Mammary epithelial cell (primary cell): ENCODE measurements around the gene TMOD1.

Source experiments
- CTCF ChIP-seq, 2 donors: IDR thresholded peaks in 1 of 2; conservative IDR thresholded peaks in 1 of 2; 2 replicates each; pipeline ENCODE4 v1.5.1; 2011 to 2012; ENCODE audit warnings: inconsistent platforms in 2 of 2, low read length in 2 of 2, mild to moderate bottlenecking in 2 of 2, control low read depth in 1 of 2, low read depth in 1 of 2; ENCODE audit not compliant: insufficient read depth in 1 of 2; ENCODE audit errors: extremely low read depth in 1 of 2
- EZH2 ChIP-seq: IDR thresholded peaks from 2 replicates; pipeline ENCODE4 v1.6.1; 2012; ENCODE audit warnings: low read length, inconsistent platforms, borderline replicate concordance

DNA sequence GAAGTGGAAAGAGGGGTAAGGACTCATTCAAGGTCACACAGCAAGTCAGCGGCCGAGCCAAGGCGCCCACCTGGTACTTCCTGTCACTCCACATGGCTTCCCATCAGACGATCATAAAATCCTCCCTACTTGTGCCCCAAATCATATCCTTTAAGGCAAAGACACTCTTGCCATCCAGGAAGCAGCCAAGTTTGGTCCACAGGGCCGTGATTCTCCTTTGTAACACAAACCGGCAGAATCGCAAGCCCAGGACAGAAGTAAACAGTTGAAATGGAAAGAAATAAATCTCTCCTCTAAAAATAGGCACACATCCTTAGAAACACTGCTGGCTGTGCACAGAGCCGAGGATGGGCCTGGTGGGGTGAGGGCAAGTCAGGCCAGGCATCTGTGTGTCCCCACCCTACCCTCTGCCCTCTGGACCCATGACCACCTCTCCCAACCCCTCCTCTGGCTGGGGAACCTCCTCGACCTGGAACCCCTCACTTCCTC lies 30.5 kb downstream of the TMOD1 start:
- TF ChIP-seq CTCF (conservative IDR thresholded peaks at IDR 0.05 in 1 of 2, IDR thresholded peaks at IDR 0.05 in 1 of 2; ENCODE audit: extremely low read depth in 1 of 2, insufficient read depth in 1 of 2, low read depth in 1 of 2, low read length in 2 of 2), result no peak
- TF ChIP-seq EZH2, result no peak
